KMS-11 (cell line): ENCODE data around the gene RUVBL2.

ENCODE experiments used
- H2AFZ ChIP-seq: fragments of 200-600 bp; sonication (generic); 2 replicates; pipeline ENCODE4 v1.6.1; 2016; ENCODE audit warnings: antibody characterized with exemption, mixed run types, low read depth
- H3K27ac ChIP-seq: fragments of 200-600 bp; sonication (generic); 2 replicates; pipeline ENCODE4 v1.6.1; 2016; ENCODE audit warnings: mild to moderate bottlenecking, mixed run types
- H3K27me3 ChIP-seq: fragments of 200-600 bp; sonication (generic); 2 replicates; pipeline ENCODE4 v1.6.1; 2017; ENCODE audit warnings: mild to moderate bottlenecking, low read depth, mixed run types, moderate library complexity; ENCODE audit not compliant: insufficient read depth
- H3K36me3 ChIP-seq: fragments of 200-600 bp; sonication (generic); 2 replicates; pipeline ENCODE4 v1.6.1; 2017; ENCODE audit warnings: mild to moderate bottlenecking, mixed run types; ENCODE audit not compliant: insufficient read depth
- H3K4me1 ChIP-seq: fragments of 200-600 bp; sonication (generic); 2 replicates; pipeline ENCODE4 v1.6.1; 2016; ENCODE audit warnings: mild to moderate bottlenecking, low read depth, mixed run types; ENCODE audit not compliant: poor library complexity, severe bottlenecking
- H3K4me2 ChIP-seq: fragments of 200-600 bp; sonication (generic); 2 replicates; pipeline ENCODE4 v1.7.0; 2016; ENCODE audit warnings: mild to moderate bottlenecking, mixed run types
- H3K4me3 ChIP-seq: fragments of 200-600 bp; sonication (generic); IDR thresholded peaks from 2 replicates; pipeline ENCODE4 v1.6.1; 2017; ENCODE audit warnings: low read depth, low read length, mixed read lengths; ENCODE audit not compliant: insufficient read depth
- H3K79me2 ChIP-seq: fragments of 200-600 bp; sonication (generic); 2 replicates; pipeline ENCODE4 v1.6.1; 2016; ENCODE audit warnings: low read depth, mixed run types; ENCODE audit not compliant: insufficient read depth
- H3K9ac ChIP-seq: fragments of 200-600 bp; sonication (generic); 2 replicates; pipeline ENCODE4 v1.6.1; 2016; ENCODE audit warnings: mild to moderate bottlenecking, mixed run types
- H4K20me1 ChIP-seq: fragments of 200-600 bp; sonication (generic); 2 replicates; pipeline ENCODE4 v1.6.1; 2016; ENCODE audit warnings: mild to moderate bottlenecking, mixed run types; ENCODE audit not compliant: insufficient read depth
- CTCF ChIP-seq: fragments of 200-600 bp; sonication (generic); conservative IDR thresholded peaks from 2 replicates; pipeline ENCODE4 v1.6.1; 2017; ENCODE audit warnings: low read depth, mild to moderate bottlenecking, antibody characterized with exemption, low read length, moderate library complexity, mixed read lengths

Gene RUVBL2

GRCh38 chr19:49064768-49065611 lies 71.3 kb downstream of the RUVBL2 start, which contains the start of gene NTF4:
TSS of gene NTF4 (minus strand) at chr19:49064818. CDS start at chr19:49061997, 2,821 bp downstream.
- H3K79me2 ChIP-seq: no peaks in the 10 kb centered on the region
- no peak for TF ChIP-seq CTCF
- no peak within 1 kb of the TSS for H3K4me3 ChIP-seq
- H3K27me3 ChIP-seq: peaks cover 94% of the 10 kb centered on the region
- H3K9ac ChIP-seq: no peak within 1 kb of the TSS
- no peak within 1 kb of the TSS for H2AFZ ChIP-seq
- H3K4me1 ChIP-seq: no peaks in the 10 kb centered on the region
- H4K20me1 ChIP-seq: no peaks in the 10 kb centered on the region
- no peak within 1 kb of the TSS for H3K27ac ChIP-seq
- no peak within 1 kb of the TSS for H3K4me2 ChIP-seq
- H3K36me3 ChIP-seq: no peaks in the 10 kb centered on the region
